ENCODE data around the gene PHF2. TPM values are rescaled to one million over a fixed set of nuclear protein-coding genes. Genes with fewer than 3 reads are reported as not detected.
A peak's percentile ranks its signal among the peaks of the same experiment; 100 is the strongest.

Gene PHF2
- total RNA-seq, 1 donor from 2014 or later: 27.7 TPM

- DNase-seq (ENCODE audit: extremely low spot score in 2 of 2): peak in 1 of 2 donors; percentile 65
- intact Hi-C loops (cut with DNase I): no loop called here
- peaks cover 32% of the 10 kb centered on the region for H3K4me1 ChIP-seq
These were observed 42.9 kb downstream of the PHF2 start for GRCh38 chr9:93619272-93619775.

GRCh38 chr9:93620041-93620506 is 43.7 kb downstream of the PHF2 start:
- H3K27ac ChIP-seq: no peak overlapping the region
- H3K9me3 ChIP-seq: no peaks in the 10 kb centered on the region
- peak in 1 of 2 donors; percentile 79 for DNase-seq (ENCODE audit: extremely low spot score in 2 of 2)
- intact Hi-C loops (cut with DNase I): no loop called here
- peaks cover 32% of the 10 kb centered on the region for H3K4me1 ChIP-seq
- H3K27me3 ChIP-seq: no peaks in the 10 kb centered on the region
- H3K36me3 ChIP-seq: no peaks in the 10 kb centered on the region
- TF ChIP-seq POLR2A (IDR thresholded peaks at IDR 0.05): no peak
- TF ChIP-seq, protein P1, sequence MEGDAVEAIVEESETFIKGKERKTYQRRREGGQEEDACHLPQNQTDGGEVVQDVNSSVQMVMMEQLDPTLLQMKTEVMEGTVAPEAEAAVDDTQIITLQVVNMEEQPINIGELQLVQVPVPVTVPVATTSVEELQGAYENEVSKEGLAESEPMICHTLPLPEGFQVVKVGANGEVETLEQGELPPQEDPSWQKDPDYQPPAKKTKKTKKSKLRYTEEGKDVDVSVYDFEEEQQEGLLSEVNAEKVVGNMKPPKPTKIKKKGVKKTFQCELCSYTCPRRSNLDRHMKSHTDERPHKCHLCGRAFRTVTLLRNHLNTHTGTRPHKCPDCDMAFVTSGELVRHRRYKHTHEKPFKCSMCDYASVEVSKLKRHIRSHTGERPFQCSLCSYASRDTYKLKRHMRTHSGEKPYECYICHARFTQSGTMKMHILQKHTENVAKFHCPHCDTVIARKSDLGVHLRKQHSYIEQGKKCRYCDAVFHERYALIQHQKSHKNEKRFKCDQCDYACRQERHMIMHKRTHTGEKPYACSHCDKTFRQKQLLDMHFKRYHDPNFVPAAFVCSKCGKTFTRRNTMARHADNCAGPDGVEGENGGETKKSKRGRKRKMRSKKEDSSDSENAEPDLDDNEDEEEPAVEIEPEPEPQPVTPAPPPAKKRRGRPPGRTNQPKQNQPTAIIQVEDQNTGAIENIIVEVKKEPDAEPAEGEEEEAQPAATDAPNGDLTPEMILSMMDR (IDR thresholded peaks at IDR 0.05): no peak
- no peak overlapping the region for H3K4me3 ChIP-seq

More at GRCh38 chr9:93619272-93619775, 42.9 kb downstream of the PHF2 start:
- no peaks in the 10 kb centered on the region for H3K9me3 ChIP-seq
- H3K36me3 ChIP-seq: no peaks in the 10 kb centered on the region
- TF ChIP-seq POLR2A (IDR thresholded peaks at IDR 0.05): no peak
- TF ChIP-seq, protein P1 (IDR thresholded peaks at IDR 0.05): no peak
- no peak for TF ChIP-seq POLR2AphosphoS5 (IDR thresholded peaks at IDR 0.05; ENCODE audit: insufficient read depth in 1 of 2, low read depth in 1 of 2)
- no peaks in the 10 kb centered on the region for H3K27me3 ChIP-seq
- H3K4me3 ChIP-seq: no peak overlapping the region
- H3K27ac ChIP-seq: no peak overlapping the region

GRCh38 chr9:93620881-93621820 is 44.8 kb downstream of the PHF2 start:
- H3K27me3 ChIP-seq: no peaks in the 10 kb centered on the region
- H3K9me3 ChIP-seq: no peaks in the 10 kb centered on the region
- H3K36me3 ChIP-seq: no peaks in the 10 kb centered on the region
- TF ChIP-seq, protein P1 (IDR thresholded peaks at IDR 0.05): no peak
- no peak for TF ChIP-seq POLR2A (IDR thresholded peaks at IDR 0.05)
- TF ChIP-seq POLR2AphosphoS5 (IDR thresholded peaks at IDR 0.05; ENCODE audit: insufficient read depth in 1 of 2, low read depth in 1 of 2): no peak
- H3K27ac ChIP-seq: no peak overlapping the region
- intact Hi-C loops (cut with DNase I): no loop called here
- peak in 1 of 2 donors; percentile 77 for DNase-seq (ENCODE audit: extremely low spot score in 2 of 2)
- no peak overlapping the region for H3K4me3 ChIP-seq
- H3K4me1 ChIP-seq: peaks cover 32% of the 10 kb centered on the region

GRCh38 chr9:93621922-93622321 is 45.5 kb downstream of the PHF2 start:
- no peaks in the 10 kb centered on the region for H3K36me3 ChIP-seq
- no peak for TF ChIP-seq POLR2AphosphoS5 (IDR thresholded peaks at IDR 0.05; ENCODE audit: insufficient read depth in 1 of 2, low read depth in 1 of 2)
- TF ChIP-seq POLR2A (IDR thresholded peaks at IDR 0.05): no peak
- TF ChIP-seq, protein P1 (IDR thresholded peaks at IDR 0.05): no peak
- no peak overlapping the region for H3K4me3 ChIP-seq
- peaks cover 30% of the 10 kb centered on the region for H3K4me1 ChIP-seq
- no peak overlapping the region for H3K27ac ChIP-seq
- no peaks in the 10 kb centered on the region for H3K27me3 ChIP-seq
- no peak for DNase-seq (ENCODE audit: extremely low spot score in 2 of 2)
- H3K9me3 ChIP-seq: no peaks in the 10 kb centered on the region
- intact Hi-C loops (cut with DNase I): no loop called here

GRCh38 chr9:93622691-93623090 is 46.3 kb downstream of the PHF2 start:
- Histone ChIP-seq H3K36me3 (no peaks in the 10 kb centered on the region), H3K27ac (no peak overlapping the region), H3K9me3 (no peaks in the 10 kb centered on the region), H3K4me1 (peaks cover 23% of the 10 kb centered on the region), H3K4me3 (no peak overlapping the region), H3K27me3 (no peaks in the 10 kb centered on the region)
- intact Hi-C loops (cut with DNase I): no loop called here
- TF ChIP-seq POLR2A (IDR thresholded peaks at IDR 0.05) (no peak), POLR2AphosphoS5 (IDR thresholded peaks at IDR 0.05; ENCODE audit: insufficient read depth in 1 of 2, low read depth in 1 of 2) (no peak)
- TF ChIP-seq, protein P1 (IDR thresholded peaks at IDR 0.05): no peak
- peak in 1 of 2 donors; percentile 69 for DNase-seq (ENCODE audit: extremely low spot score in 2 of 2)

Data from vagina (tissue), 2 donors.